WTC11 (cell line): ENCODE data around the gene GPLD1. TPM values are rescaled to one million over a fixed set of nuclear protein-coding genes. Genes with fewer than 3 reads are reported as not detected.

ENCODE experiments used
- ATAC-seq: fragments of 200-7000 bp; cut with Tn5 transposase; 2 replicates; pipeline ENCODE4 v1.10.0; 2021; ENCODE audit warnings: mild to moderate bottlenecking, moderate library complexity
- CTCF ChIA-PET: fragments of 300-600 bp; sonication (Branson Sonifier 250); formaldehyde crosslinking; loops from one replicate; lab custom pipeline; 2021; ENCODE audit warnings: antibody characterized with exemption; lab: Charles Lee
- POLR2A ChIA-PET: fragments of 350-600 bp; sonication (Branson Sonifier 250); formaldehyde crosslinking; loops from one replicate; lab custom pipeline; 2021; ENCODE audit warnings: antibody characterized with exemption; lab: Charles Lee
- DNase-seq: peaks from one replicate; pipeline ENCODE4 v3.0.0; 2021; ENCODE audit warnings: low spot score
- H3K27ac Mint-ChIP-seq: 2 replicates; pipeline ENCODE4 v1.8.0; 2021; ENCODE audit warnings: mixed read lengths
- H3K27me3 Mint-ChIP-seq: 2 replicates; pipeline ENCODE4 v1.8.0; 2021; ENCODE audit warnings: low read depth, mild to moderate bottlenecking, moderate library complexity, mixed read lengths
- H3K36me3 Mint-ChIP-seq: 2 replicates; pipeline ENCODE4 v1.8.0; 2021; ENCODE audit warnings: mixed read lengths
- H3K4me1 Mint-ChIP-seq: 2 replicates; pipeline ENCODE4 v1.8.0; 2022; ENCODE audit warnings: mixed read lengths
- H3K4me3 Mint-ChIP-seq: 2 replicates; pipeline ENCODE4 v1.8.0; 2021; ENCODE audit warnings: mild to moderate bottlenecking, moderate library complexity, mixed read lengths
- H3K9me3 Mint-ChIP-seq: 2 replicates; pipeline ENCODE4 v1.8.0; 2021; ENCODE audit warnings: mixed read lengths
- FOXJ3 ChIP-seq: sonication (generic); formaldehyde crosslinking; IDR thresholded peaks from 2 replicates; pipeline ENCODE4 v1.9.0; 2021; ENCODE audit warnings: missing genetic modification reagents, mild to moderate bottlenecking, borderline replicate concordance
- HMGA2 ChIP-seq: fragments of 250-450 bp; sonication (Bioruptor Pico); IDR thresholded peaks from 2 replicates; pipeline ENCODE4 v1.4.0; 2021; ENCODE audit warnings: mild to moderate bottlenecking, moderate library complexity
- HMGXB4 ChIP-seq: sonication (generic); formaldehyde crosslinking; IDR thresholded peaks from 2 replicates; pipeline ENCODE4 v1.8.1; 2023; ENCODE audit warnings: mild to moderate bottlenecking, moderate library complexity, missing genetic modification reagents
- JUN ChIP-seq: sonication (generic); formaldehyde crosslinking; IDR thresholded peaks from 2 replicates; pipeline ENCODE4 v1.8.0; 2023; ENCODE audit warnings: mild to moderate bottlenecking, missing genetic modification reagents
- MYBL2 ChIP-seq: sonication (generic); formaldehyde crosslinking; IDR thresholded peaks from 2 replicates; pipeline ENCODE4 v1.8.1; 2023; ENCODE audit warnings: mild to moderate bottlenecking, moderate library complexity, missing genetic modification reagents
- NFATC4 ChIP-seq: fragments of 250-450 bp; sonication (Bioruptor Pico); IDR thresholded peaks from 2 replicates; pipeline ENCODE4 v1.9.0; 2021; ENCODE audit warnings: mild to moderate bottlenecking
- NFE2L1 ChIP-seq: sonication (generic); formaldehyde crosslinking; IDR thresholded peaks from 2 replicates; pipeline ENCODE4 v1.8.1; 2023; ENCODE audit warnings: missing genetic modification reagents
- NFYB ChIP-seq: sonication (generic); formaldehyde crosslinking; conservative IDR thresholded peaks from 2 replicates; pipeline ENCODE4 v1.8.0; 2022; ENCODE audit warnings: low read depth, missing genetic modification reagents
- NR1H2 ChIP-seq: sonication (generic); formaldehyde crosslinking; IDR thresholded peaks from 2 replicates; pipeline ENCODE4 v1.9.0; 2021; ENCODE audit warnings: mild to moderate bottlenecking, moderate library complexity, missing genetic modification reagents
- PREB ChIP-seq: sonication (generic); formaldehyde crosslinking; IDR thresholded peaks from 2 replicates; pipeline ENCODE4 v1.8.1; 2022; ENCODE audit warnings: mild to moderate bottlenecking, missing genetic modification reagents, moderate library complexity, borderline replicate concordance
- TCF7 ChIP-seq: sonication (generic); formaldehyde crosslinking; IDR thresholded peaks from 2 replicates; pipeline ENCODE4 v1.8.0; 2022; ENCODE audit warnings: mild to moderate bottlenecking, low read depth, missing genetic modification reagents, moderate library complexity
- TEAD1 ChIP-seq: sonication (generic); formaldehyde crosslinking; IDR thresholded peaks from 2 replicates; pipeline ENCODE4 v1.8.0; 2022; ENCODE audit warnings: mild to moderate bottlenecking, missing genetic modification reagents
- USF1 ChIP-seq: sonication (generic); formaldehyde crosslinking; IDR thresholded peaks from 2 replicates; pipeline ENCODE4 v1.8.0; 2022; ENCODE audit warnings: mild to moderate bottlenecking, missing genetic modification reagents
- ZBTB21 ChIP-seq: sonication (generic); formaldehyde crosslinking; IDR thresholded peaks from 2 replicates; pipeline ENCODE4 v1.8.1; 2023; ENCODE audit warnings: mild to moderate bottlenecking, missing genetic modification reagents, borderline replicate concordance
- ZNF121 ChIP-seq: sonication (generic); formaldehyde crosslinking; IDR thresholded peaks from 2 replicates; pipeline ENCODE4 v1.8.0; 2023; ENCODE audit warnings: missing genetic modification reagents
- ZNF317 ChIP-seq: sonication (generic); formaldehyde crosslinking; IDR thresholded peaks from 2 replicates; pipeline ENCODE4 v1.8.1; 2023; ENCODE audit warnings: low read depth, mild to moderate bottlenecking, moderate library complexity, missing genetic modification reagents, borderline replicate concordance
- ZNF423 ChIP-seq: fragments of 250-450 bp; sonication (Bioruptor Pico); IDR thresholded peaks from 2 replicates; pipeline ENCODE4 v2.1.2; 2022; ENCODE audit warnings: mild to moderate bottlenecking, moderate library complexity
- total RNA-seq: library from RNA; stranded (reverse); gene quantifications from 3 replicates; pipeline ENCODE4 v1.2.3, GENCODE V29; 2021
- TF ChIP-seq, protein P1 (sequence below): sonication (generic); formaldehyde crosslinking; IDR thresholded peaks from 2 replicates; pipeline ENCODE4 v1.8.0; 2022; ENCODE audit warnings: missing genetic modification reagents
- TF ChIP-seq, protein P2 (sequence below): fragments of 250-450 bp; sonication (Bioruptor Pico); conservative IDR thresholded peaks from 2 replicates; pipeline ENCODE4 v1.9.0; 2021; ENCODE audit warnings: mild to moderate bottlenecking

Gene GPLD1
- total RNA-seq, 1 experiment from 2014 or later, result 8.4 TPM

DNA sequence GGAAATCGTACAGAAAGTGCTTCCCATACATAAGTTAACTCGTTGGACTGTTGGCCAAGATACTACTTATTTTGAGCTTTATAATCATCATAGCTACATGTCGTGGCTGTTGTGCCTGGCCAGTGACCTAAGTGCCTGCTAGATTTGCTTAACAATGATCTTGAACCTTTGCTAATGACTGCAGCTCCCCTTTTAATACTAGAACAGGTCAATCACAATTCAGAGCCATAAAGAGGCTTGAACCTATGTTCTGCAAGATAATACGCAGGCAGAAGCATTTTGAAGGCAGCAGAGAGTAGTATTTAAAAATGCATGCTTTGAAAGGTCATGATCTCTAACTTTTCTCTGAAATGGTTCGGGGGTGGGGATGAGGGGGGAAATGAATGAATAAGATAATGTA lies 84.1 kb downstream of the GPLD1 start:
- ChIA-PET CTCF (interaction anchor here (0.7 to 1.3 kb wide), 5 partner anchors 16 to 293 kb away, joined by 3 to 4 read pairs (median 4); no protein-coding TSS in a partner anchor), POLR2A (interaction anchor here (0.7 kb wide), 2 partner anchors 90 to 145 kb away, joined by 3 to 10 read pairs; partner anchors contain the start of gene ALDH5A1)
- Mint-ChIP-seq H3K4me3 (peak overlapping the region; percentile 50), H3K36me3 (peaks cover 44% of the 10 kb centered on the region), H3K4me1 (peaks cover 41% of the 10 kb centered on the region), H3K27me3 (no peaks in the 10 kb centered on the region), H3K9me3 (no peaks in the 10 kb centered on the region), H3K27ac (peak overlapping the region; percentile 46)
- TF ChIP-seq NR1H2 (no peak), TEAD1 (peak; percentile 35; the same call in 1 of the 2 replicates)
- TF ChIP-seq, protein P1, sequence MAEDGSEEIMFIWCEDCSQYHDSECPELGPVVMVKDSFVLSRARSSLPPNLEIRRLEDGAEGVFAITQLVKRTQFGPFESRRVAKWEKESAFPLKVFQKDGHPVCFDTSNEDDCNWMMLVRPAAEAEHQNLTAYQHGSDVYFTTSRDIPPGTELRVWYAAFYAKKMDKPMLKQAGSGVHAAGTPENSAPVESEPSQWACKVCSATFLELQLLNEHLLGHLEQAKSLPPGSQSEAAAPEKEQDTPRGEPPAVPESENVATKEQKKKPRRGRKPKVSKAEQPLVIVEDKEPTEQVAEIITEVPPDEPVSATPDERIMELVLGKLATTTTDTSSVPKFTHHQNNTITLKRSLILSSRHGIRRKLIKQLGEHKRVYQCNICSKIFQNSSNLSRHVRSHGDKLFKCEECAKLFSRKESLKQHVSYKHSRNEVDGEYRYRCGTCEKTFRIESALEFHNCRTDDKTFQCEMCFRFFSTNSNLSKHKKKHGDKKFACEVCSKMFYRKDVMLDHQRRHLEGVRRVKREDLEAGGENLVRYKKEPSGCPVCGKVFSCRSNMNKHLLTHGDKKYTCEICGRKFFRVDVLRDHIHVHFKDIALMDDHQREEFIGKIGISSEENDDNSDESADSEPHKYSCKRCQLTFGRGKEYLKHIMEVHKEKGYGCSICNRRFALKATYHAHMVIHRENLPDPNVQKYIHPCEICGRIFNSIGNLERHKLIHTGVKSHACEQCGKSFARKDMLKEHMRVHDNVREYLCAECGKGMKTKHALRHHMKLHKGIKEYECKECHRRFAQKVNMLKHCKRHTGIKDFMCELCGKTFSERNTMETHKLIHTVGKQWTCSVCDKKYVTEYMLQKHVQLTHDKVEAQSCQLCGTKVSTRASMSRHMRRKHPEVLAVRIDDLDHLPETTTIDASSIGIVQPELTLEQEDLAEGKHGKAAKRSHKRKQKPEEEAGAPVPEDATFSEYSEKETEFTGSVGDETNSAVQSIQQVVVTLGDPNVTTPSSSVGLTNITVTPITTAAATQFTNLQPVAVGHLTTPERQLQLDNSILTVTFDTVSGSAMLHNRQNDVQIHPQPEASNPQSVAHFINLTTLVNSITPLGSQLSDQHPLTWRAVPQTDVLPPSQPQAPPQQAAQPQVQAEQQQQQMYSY (CRISPR knock-in tag), result no peak
- ATAC-seq (no peak), DNase-seq (no peak)

GRCh38 chr6:24403501-24403824 lies 85.9 kb downstream of the GPLD1 start:
- peak overlapping the region; percentile 99 for H3K4me3 Mint-ChIP-seq
- ATAC-seq, result no peak
- H3K27ac Mint-ChIP-seq, result peak overlapping the region; percentile 95
- DNase-seq, result no peak
- TF ChIP-seq NFE2L1 (CRISPR knock-in tag) (peak; percentile 23; the same call in 1 of the 2 replicates), ZNF317 (CRISPR knock-in tag) (no peak), HMGA2 (CRISPR knock-in tag) (no peak), ZNF121 (CRISPR knock-in tag) (peak; percentile 98), FOXJ3 (CRISPR knock-in tag) (no peak), PREB (CRISPR knock-in tag) (no peak)
- TF ChIP-seq, protein P2, sequence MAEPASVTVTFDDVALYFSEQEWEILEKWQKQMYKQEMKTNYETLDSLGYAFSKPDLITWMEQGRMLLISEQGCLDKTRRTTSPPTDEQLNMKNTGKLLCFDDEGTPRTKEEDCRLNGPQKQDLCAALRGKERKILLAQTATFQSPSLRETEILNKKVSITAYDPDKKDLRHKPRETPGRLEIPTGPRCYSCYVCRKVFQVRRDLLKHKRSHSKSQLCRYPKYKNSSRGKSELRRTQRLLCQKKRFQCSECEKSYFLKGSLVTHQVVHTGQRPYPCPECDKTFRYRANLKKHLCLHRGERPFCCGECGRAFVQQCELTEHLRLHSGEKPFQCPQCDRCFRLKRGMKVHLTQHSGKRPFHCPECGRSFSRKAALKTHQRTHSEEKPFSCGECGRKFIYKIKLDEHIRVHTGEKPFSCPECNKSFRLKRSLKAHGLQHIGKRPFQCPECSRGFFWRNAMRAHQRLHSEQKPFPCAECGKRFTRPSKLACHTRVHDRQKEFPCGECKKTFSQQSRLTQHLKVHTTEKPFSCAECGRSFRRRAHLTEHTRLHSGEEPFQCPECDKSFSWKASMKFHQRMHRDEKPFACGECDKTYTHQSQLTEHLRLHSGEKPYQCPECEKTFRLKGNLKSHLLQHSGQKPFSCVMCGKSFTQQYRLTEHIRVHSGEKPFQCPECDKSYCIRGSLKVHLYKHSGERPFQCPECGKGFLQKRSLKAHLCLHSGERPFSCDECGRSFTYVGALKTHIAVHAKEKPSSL, result no peak
- H3K27me3 Mint-ChIP-seq, result no peaks in the 10 kb centered on the region
- peaks cover 35% of the 10 kb centered on the region for H3K36me3 Mint-ChIP-seq
- peaks cover 2% of the 10 kb centered on the region for H3K9me3 Mint-ChIP-seq
- ChIA-PET CTCF (interaction anchor here (1.1 to 1.8 kb wide), 2 partner anchors 118 to 181 kb away, joined by 3 to 5 read pairs; no protein-coding TSS in a partner anchor), POLR2A (interaction anchor here (0.6 kb wide), 1 partner anchor 12 kb away, joined by 3 read pairs; no protein-coding TSS in a partner anchor)
- H3K4me1 Mint-ChIP-seq, result peaks cover 55% of the 10 kb centered on the region

DNA sequence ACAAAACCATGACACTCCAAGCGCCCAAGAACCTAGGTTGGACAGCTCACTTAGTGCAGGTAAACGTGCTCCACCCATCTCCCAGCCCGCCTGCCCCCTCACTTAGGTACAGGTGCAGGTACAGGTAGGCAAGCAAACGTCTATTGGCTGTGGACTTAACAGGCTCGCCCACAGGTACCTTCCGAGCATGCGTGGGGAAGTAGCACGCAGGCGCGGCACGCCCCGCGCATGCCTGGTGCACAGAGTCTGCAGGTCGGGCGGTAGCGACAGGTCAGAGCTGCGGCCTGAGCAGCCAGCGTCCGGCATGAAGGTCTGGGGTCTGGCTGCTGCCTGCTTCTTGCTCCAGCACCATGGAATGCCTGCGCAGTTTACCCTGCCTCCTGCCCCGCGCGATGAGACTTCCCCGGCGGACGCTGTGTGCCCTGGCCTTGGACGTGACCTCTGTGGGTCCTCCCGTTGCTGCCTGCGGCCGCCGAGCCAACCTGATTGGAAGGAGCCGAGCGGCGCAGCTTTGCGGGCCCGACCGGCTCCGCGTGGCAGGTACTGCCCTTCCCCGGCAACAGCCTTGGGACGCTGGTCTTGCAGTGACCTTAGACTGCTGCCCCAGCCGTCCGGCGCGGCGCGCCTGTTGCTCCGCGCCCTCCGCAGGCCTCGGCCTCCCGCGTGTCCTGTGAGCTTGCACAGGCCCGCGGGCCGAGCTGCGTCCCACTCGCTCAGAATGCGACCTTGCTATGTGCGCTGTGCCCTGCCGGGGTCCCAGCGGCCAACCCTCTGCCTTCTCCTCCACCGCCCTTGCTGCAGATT lies 86.5 kb downstream of the GPLD1 start, which contains the start of gene MRS2:
MRS2 (plus strand) TSS at position 240 of the 804 bp plus-strand sequence; CDS start at position 351, 111 bp downstream.
- ATAC-seq (peak; percentile 73), DNase-seq (peak; percentile 73)
- peaks cover 56% of the 10 kb centered on the region for H3K4me1 Mint-ChIP-seq
- peaks cover 33% of the 10 kb centered on the region for H3K36me3 Mint-ChIP-seq
- H3K4me3 Mint-ChIP-seq, result peak within 1 kb of the TSS; percentile 99
- peaks cover 7% of the 10 kb centered on the region for H3K9me3 Mint-ChIP-seq
- H3K27ac Mint-ChIP-seq, result peak within 1 kb of the TSS; percentile 96
- CTCF ChIA-PET, result interaction anchor here (0.6 to 1.8 kb wide), 7 partner anchors 14 to 182 kb away, joined by 3 to 14 read pairs (median 3); no protein-coding TSS in a partner anchor
- H3K27me3 Mint-ChIP-seq, result no peaks in the 10 kb centered on the region
- POLR2A ChIA-PET, result interaction anchor here (0.6 to 0.7 kb wide), 2 partner anchors 13 to 91 kb away, joined by 3 to 4 read pairs; partner anchors contain the start of gene ALDH5A1
- TF ChIP-seq NFYB (CRISPR knock-in tag) (no peak), JUN (CRISPR knock-in tag) (0 out of 2 replicates have a peak, but pooled peaks have one; percentile 61), TCF7 (CRISPR knock-in tag) (0 out of 2 replicates have a peak, but pooled peaks have one; percentile 35), NFATC4 (CRISPR knock-in tag) (no peak), HMGXB4 (peak; percentile 72; the same call in 1 of the 2 replicates), ZNF423 (CRISPR knock-in tag) (no peak), ZBTB21 (CRISPR knock-in tag) (no peak), USF1 (CRISPR knock-in tag) (0 out of 2 replicates have a peak, but pooled peaks have one; percentile 21), MYBL2 (CRISPR knock-in tag) (peak; percentile 20; the same call in 1 of the 2 replicates)
